ENCODE data around the gene XBP1. TPM values are rescaled to one million over a fixed set of nuclear protein-coding genes. Genes with fewer than 3 reads are reported as not detected.
A peak's percentile ranks its signal among the peaks of the same experiment; 100 is the strongest.

XBP1 gene
- total and polyA plus RNA-seq, 2 of the 13 experiments (the other 11 are each of a cell fraction or from before 2014, with no cell fraction given): 416 to 427 TPM

DNA sequence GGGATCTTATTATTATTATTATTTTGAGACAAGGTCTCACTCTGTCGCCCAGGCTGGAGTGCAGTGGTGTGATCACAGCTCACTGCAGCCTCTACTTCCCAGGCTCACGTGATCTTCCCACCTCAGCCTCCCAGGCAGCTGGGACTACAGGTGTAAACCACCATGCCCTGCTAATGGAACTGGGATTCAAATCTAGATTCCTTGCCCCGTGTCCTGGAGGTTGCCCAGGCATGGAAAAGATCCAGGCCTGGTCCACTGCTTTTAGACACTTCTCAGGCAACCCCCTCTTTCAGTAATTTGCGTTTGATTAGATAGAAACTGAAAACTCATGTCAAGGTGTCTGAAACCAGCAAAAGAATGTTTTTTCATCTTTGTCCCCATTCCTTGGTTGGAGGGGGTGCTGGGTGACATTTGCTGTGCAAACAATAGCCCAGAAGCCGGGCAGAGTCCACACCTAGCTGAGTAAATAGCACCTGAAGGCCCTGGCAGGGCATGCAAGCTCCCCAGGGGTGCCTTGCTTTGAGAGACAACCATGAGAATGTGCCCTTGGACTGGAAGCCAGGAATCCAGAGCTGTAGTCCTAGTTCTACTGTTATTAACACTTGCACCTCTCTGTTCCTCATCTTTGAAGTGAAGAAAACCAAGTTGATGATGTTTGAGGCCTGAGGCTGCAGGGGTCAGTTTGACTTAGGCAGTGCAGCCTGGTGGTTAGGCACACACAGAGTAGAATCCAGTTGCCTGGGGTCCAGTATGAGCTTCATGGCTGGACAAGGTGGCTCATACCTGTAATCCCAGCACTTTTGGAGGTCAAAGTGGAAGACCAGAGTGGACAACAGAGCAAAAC is 19.1 kb upstream of the XBP1 start (continued):
- TF ChIP-seq, protein P1, sequence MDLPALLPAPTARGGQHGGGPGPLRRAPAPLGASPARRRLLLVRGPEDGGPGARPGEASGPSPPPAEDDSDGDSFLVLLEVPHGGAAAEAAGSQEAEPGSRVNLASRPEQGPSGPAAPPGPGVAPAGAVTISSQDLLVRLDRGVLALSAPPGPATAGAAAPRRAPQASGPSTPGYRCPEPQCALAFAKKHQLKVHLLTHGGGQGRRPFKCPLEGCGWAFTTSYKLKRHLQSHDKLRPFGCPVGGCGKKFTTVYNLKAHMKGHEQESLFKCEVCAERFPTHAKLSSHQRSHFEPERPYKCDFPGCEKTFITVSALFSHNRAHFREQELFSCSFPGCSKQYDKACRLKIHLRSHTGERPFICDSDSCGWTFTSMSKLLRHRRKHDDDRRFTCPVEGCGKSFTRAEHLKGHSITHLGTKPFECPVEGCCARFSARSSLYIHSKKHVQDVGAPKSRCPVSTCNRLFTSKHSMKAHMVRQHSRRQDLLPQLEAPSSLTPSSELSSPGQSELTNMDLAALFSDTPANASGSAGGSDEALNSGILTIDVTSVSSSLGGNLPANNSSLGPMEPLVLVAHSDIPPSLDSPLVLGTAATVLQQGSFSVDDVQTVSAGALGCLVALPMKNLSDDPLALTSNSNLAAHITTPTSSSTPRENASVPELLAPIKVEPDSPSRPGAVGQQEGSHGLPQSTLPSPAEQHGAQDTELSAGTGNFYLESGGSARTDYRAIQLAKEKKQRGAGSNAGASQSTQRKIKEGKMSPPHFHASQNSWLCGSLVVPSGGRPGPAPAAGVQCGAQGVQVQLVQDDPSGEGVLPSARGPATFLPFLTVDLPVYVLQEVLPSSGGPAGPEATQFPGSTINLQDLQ (CRISPR knock-in tag; IDR thresholded peaks at IDR 0.05): peak; percentile 83; the same call in 1 of the 2 replicates
- no peak for TF ChIP-seq SRSF4 (IDR thresholded peaks at IDR 0.05; ENCODE audit: low read depth, low read length, poor library complexity, severe bottlenecking)
- TF ChIP-seq SOX13 (IDR thresholded peaks at IDR 0.05): peak; percentile 43; the same call in 1 of the 2 replicates
- TF ChIP-seq SOX13 (CRISPR knock-in tag; conservative IDR thresholded peaks at IDR 0.05 in 1 of 2, IDR thresholded peaks at IDR 0.05 in 1 of 2): peak in 1 of 2 experiments; percentile 91; a peak in 2 of 4 replicates
- TF ChIP-seq ZNF841 (CRISPR knock-in tag; IDR thresholded peaks at IDR 0.05; ENCODE audit: borderline replicate concordance): no peak
- TF ChIP-seq NKX3-1 (CRISPR knock-in tag; IDR thresholded peaks at IDR 0.05): no peak
- TF ChIP-seq POLR2G (IDR thresholded peaks at IDR 0.05; ENCODE audit: low read depth, low read length): peak; percentile 62
- TF ChIP-seq TBX3 (IDR thresholded peaks at IDR 0.05; ENCODE audit: borderline replicate concordance): peak; percentile 44; the same call in 1 of the 2 replicates
- TF ChIP-seq GZF1 (CRISPR knock-in tag; IDR thresholded peaks at IDR 0.05): 0 out of 2 replicates have a peak, but pooled peaks have one; percentile 60
- peak; percentile 96 for TF ChIP-seq NCOA2 (CRISPR knock-in tag; IDR thresholded peaks at IDR 0.05)
- TF ChIP-seq, protein P2, sequence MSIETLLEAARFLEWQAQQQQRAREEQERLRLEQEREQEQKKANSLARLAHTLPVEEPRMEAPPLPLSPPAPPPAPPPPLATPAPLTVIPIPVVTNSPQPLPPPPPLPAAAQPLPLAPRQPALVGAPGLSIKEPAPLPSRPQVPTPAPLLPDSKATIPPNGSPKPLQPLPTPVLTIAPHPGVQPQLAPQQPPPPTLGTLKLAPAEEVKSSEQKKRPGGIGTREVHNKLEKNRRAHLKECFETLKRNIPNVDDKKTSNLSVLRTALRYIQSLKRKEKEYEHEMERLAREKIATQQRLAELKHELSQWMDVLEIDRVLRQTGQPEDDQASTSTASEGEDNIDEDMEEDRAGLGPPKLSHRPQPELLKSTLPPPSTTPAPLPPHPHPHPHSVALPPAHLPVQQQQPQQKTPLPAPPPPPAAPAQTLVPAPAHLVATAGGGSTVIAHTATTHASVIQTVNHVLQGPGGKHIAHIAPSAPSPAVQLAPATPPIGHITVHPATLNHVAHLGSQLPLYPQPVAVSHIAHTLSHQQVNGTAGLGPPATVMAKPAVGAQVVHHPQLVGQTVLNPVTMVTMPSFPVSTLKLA (IDR thresholded peaks at IDR 0.05): no peak
- TF ChIP-seq, protein P3, sequence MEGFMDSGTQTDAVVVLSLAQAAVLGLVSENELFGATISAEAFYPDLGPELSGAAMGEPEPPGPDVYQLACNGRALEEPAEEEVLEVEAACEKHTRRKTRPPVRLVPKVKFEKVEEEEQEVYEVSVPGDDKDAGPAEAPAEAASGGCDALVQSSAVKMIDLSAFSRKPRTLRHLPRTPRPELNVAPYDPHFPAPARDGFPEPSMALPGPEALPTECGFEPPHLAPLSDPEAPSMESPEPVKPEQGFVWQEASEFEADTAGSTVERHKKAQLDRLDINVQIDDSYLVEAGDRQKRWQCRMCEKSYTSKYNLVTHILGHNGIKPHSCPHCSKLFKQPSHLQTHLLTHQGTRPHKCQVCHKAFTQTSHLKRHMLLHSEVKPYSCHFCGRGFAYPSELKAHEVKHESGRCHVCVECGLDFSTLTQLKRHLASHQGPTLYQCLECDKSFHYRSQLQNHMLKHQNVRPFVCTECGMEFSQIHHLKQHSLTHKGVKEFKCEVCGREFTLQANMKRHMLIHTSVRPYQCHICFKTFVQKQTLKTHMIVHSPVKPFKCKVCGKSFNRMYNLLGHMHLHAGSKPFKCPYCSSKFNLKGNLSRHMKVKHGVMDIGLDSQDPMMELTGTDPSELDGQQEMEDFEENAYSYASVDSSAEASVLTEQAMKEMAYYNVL (CRISPR knock-in tag; IDR thresholded peaks at IDR 0.05; ENCODE audit: borderline replicate concordance): 0 out of 2 replicates have a peak, but pooled peaks have one; percentile 73
- TF ChIP-seq PITX1 (CRISPR knock-in tag; IDR thresholded peaks at IDR 0.05): peak; percentile 65; the same call in 1 of the 2 replicates
- no peak for TF ChIP-seq MLLT10 (CRISPR knock-in tag; IDR thresholded peaks at IDR 0.05)
- TF ChIP-seq RERE (CRISPR knock-in tag; IDR thresholded peaks at IDR 0.05; ENCODE audit: low read depth): peak; percentile 61
- peak; percentile 94 for TF ChIP-seq PPARG (CRISPR knock-in tag; conservative IDR thresholded peaks at IDR 0.05)

Measured in HepG2 (cell line).